ENCODE data around the gene EMID1. TPM values are rescaled to one million over a fixed set of nuclear protein-coding genes. Genes with fewer than 3 reads are reported as not detected.

EMID1 gene
- total RNA-seq (1 to 10 TPM in 1 of 10 donors, under 1 TPM in 8, not detected in 1; 0.26 to 1.1 (median 0.42) TPM), polyA plus RNA-seq (under 1 TPM; 0.22 to 0.23 TPM)
- long read RNA-seq, donor 1: 0 reads
- long read RNA-seq, donor 2, partial matches to known transcripts: 0 of 1 reads
- long read RNA-seq, donor 2, other reads (novel, unspliced or antisense): 1 of 1 reads
- long read RNA-seq, donor 3: 0 reads

DNA sequence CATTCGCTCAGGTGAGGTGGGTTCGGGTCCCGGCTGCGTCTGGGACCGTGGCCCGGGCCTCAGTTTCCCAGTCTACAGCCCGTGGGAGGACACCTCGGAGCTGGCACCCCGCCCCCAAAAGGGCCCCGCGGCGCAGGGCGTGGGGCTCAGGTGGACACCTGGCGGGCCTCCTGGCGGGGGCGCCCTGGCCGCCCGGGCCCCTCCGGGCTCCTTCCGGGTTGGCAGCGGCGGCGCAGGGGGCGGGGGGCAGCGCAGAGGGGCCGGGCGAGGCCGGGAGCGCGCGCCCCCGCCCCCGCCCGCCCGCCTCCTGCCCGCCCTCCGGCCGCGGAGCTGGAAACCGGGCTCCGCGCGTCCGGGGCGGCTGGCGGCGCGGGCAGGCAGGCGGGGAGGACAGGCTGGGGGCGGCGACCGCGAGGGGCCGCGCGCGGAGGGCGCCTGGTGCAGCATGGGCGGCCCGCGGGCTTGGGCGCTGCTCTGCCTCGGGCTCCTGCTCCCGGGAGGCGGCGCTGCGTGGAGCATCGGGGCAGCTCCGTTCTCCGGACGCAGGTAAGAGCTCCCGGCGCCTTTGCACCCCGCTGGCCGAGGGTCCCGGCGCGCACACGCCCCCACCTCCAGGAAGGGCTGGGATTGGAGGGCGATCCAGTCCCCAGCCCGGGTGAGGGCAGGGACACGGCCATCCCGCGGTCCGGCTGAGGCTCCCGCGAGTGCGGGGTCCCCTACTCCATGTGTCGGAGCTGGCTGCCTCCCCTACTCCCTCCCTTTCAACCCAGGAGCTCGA lies at the start of gene EMID1:
TSS of gene EMID1 (plus strand) at position 303 of the 778 bp plus-strand sequence. CDS start at position 446, 143 bp downstream.
- TF ChIP-seq, protein P1, sequence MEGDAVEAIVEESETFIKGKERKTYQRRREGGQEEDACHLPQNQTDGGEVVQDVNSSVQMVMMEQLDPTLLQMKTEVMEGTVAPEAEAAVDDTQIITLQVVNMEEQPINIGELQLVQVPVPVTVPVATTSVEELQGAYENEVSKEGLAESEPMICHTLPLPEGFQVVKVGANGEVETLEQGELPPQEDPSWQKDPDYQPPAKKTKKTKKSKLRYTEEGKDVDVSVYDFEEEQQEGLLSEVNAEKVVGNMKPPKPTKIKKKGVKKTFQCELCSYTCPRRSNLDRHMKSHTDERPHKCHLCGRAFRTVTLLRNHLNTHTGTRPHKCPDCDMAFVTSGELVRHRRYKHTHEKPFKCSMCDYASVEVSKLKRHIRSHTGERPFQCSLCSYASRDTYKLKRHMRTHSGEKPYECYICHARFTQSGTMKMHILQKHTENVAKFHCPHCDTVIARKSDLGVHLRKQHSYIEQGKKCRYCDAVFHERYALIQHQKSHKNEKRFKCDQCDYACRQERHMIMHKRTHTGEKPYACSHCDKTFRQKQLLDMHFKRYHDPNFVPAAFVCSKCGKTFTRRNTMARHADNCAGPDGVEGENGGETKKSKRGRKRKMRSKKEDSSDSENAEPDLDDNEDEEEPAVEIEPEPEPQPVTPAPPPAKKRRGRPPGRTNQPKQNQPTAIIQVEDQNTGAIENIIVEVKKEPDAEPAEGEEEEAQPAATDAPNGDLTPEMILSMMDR (IDR thresholded peaks at IDR 0.05): peak in 3 of 9 donors; percentile 28 to 41 (median 36)
- intact Hi-C loops (cut with DNase I): loop anchor here in 2 of 10 donors (5.0 kb wide), 2 partner anchors 37 to 42 kb away; no protein-coding TSS in a partner anchor
- Histone ChIP-seq H3K27me3 (peaks cover 0 to 36% (median 4%) of the 10 kb centered on the region in 7 donors), H3K4me1 (peaks cover 5 to 31% (median 19%) of the 10 kb centered on the region in 9 donors), H3K36me3 (no peaks in the 10 kb centered on the region), H3K27ac (no peak within 1 kb of the TSS), H3K9me3 (no peaks in the 10 kb centered on the region), H3K4me3 (peak within 1 kb of the TSS; percentile 28 to 62 (median 56))
- DNase-seq: peak in 1 of 2 donors; percentile 48
- ATAC-seq: peak in 4 of 8 donors; percentile 30 to 46 (median 35)
- WGBS, 2 donors: 3 to 4% methylated on average over 54 to 90 of the region's 90 CpGs

DNA sequence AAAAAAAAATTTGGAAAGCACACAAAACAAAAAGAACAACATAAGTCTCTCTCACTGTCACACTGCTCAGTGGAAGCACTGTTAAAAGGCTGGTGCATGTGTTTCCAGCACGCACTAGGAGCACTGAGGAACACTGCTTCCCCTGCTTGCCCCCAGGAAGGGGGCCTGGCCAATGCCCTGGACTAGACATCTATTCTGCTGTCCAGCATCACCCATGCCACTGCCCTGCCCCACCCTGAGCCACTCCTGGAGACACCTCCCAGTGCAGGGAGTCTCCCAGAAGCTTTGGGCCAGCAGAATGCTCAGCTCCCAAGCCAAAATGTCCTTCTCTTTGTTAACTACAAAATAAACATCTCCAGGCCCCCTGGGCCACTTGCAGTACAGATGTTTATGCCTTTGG lies 49.7 kb upstream of the EMID1 start:
- intact Hi-C loops (cut with DNase I): loop anchor here in 7 of 10 donors (5.0 to 10.0 kb wide), 7 partner anchors 71 to 304 kb away; partner anchors contain the start of genes KREMEN1 (in 2 of the 7) and C22orf31 (in 1 of the 7)
- Histone ChIP-seq H3K27me3 (peaks cover 0 to 6% (median 0%) of the 10 kb centered on the region in 7 donors), H3K9me3 (no peaks in the 10 kb centered on the region), H3K4me1 (peaks cover 0 to 39% (median 17%) of the 10 kb centered on the region in 9 donors), H3K27ac (no peak overlapping the region), H3K36me3 (no peaks in the 10 kb centered on the region), H3K4me3 (no peak overlapping the region)
- 97 to 100% methylated on average over 1 of the region's 1 CpG for WGBS, 2 donors
- TF ChIP-seq, protein P1 (IDR thresholded peaks at IDR 0.05): no peak
- DNase-seq (no peak), ATAC-seq (no peak)

DNA sequence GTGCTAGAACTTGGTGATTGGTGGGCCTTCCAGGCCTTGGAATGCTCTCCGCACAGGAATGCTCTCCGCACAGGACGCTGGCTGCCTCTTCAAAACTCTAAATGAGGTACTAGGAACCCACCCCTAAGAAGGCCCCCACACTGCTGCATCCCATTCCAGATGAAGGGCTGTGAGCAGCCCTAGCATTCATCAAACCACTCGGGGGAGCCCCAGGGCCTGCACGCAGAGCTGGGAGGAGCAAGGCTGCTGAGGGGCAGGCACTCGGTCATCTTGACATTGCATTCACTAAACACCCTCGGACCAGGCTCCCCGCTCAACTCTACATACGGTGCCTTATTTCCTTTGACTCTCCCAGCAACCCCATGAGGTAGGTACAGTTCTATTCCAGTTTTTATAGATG lies 49.2 kb upstream of the EMID1 start:
- no peaks in the 10 kb centered on the region for H3K9me3 ChIP-seq
- ATAC-seq: no peak
- intact Hi-C loops (cut with DNase I): loop anchor here in 7 of 10 donors (5.0 to 10.0 kb wide), 7 partner anchors 72 to 304 kb away; partner anchors contain the start of genes KREMEN1 (in 2 of the 7) and C22orf31 (in 1 of the 7)
- H3K27me3 ChIP-seq: peaks cover 0 to 6% (median 0%) of the 10 kb centered on the region in 7 donors
- H3K27ac ChIP-seq: no peak overlapping the region
- no peaks in the 10 kb centered on the region for H3K36me3 ChIP-seq
- DNase-seq: no peak
- 79 to 85% methylated on average over 9 of the region's 9 CpGs for WGBS, 2 donors
- no peak overlapping the region for H3K4me3 ChIP-seq
- H3K4me1 ChIP-seq: peaks cover 0 to 33% (median 15%) of the 10 kb centered on the region in 9 donors
- TF ChIP-seq, protein P1 (IDR thresholded peaks at IDR 0.05): peak in 1 of 9 donors; percentile 4
